Smooth muscle cell (in vitro differentiated cells): ENCODE measurements around the gene SMPD3. TPM values are rescaled to one million over a fixed set of nuclear protein-coding genes. Genes with fewer than 3 reads are reported as not detected.

Experiments used
- DNase-seq: peaks from one replicate; lab custom pipeline; 2025; ENCODE audit not compliant: unreplicated experiment; lab: John Stamatoyannopoulos, UW
- H2AFZ ChIP-seq: fragments of 200-600 bp; sonication (generic); 2 replicates; pipeline ENCODE4 v1.6.0; 2016; ENCODE audit warnings: antibody characterized with exemption, low read depth, mild to moderate bottlenecking
- H3F3A ChIP-seq: fragments of 200-600 bp; sonication (generic); 2 replicates; pipeline ENCODE4 v1.6.0; 2017; ENCODE audit warnings: antibody characterized with exemption, low read depth
- H3K27ac ChIP-seq: fragments of 200-600 bp; sonication (generic); 2 replicates; pipeline ENCODE4 v1.5.1; 2016; ENCODE audit warnings: low read depth, mild to moderate bottlenecking
- H3K27me3 ChIP-seq: fragments of 200-600 bp; sonication (generic); 2 replicates; pipeline ENCODE4 v1.6.1; 2016; ENCODE audit warnings: low read depth, mild to moderate bottlenecking
- H3K36me3 ChIP-seq: fragments of 200-600 bp; sonication (generic); 2 replicates; pipeline ENCODE4 v1.5.1; 2016; ENCODE audit warnings: low read depth
- H3K4me1 ChIP-seq: fragments of 200-600 bp; sonication (generic); 2 replicates; pipeline ENCODE4 v1.5.1; 2016; ENCODE audit warnings: low read depth
- H3K4me2 ChIP-seq: fragments of 200-600 bp; sonication (generic); 2 replicates; pipeline ENCODE4 v1.6.0; 2016; ENCODE audit warnings: mild to moderate bottlenecking
- H3K4me3 ChIP-seq: fragments of 200-600 bp; sonication (generic); 2 replicates; pipeline ENCODE4 v1.5.1; 2016; ENCODE audit warnings: mild to moderate bottlenecking
- H3K79me2 ChIP-seq: fragments of 200-600 bp; sonication (generic); 2 replicates; pipeline ENCODE4 v1.6.0; 2016; ENCODE audit warnings: low read depth, mild to moderate bottlenecking
- H3K9ac ChIP-seq: fragments of 200-600 bp; sonication (generic); 2 replicates; pipeline ENCODE4 v1.6.0; 2016; ENCODE audit warnings: low read depth
- H3K9me3 ChIP-seq: fragments of 200-600 bp; sonication (generic); replicated peaks from 2 replicates; pipeline ENCODE4 v1.5.1; 2016; ENCODE audit warnings: low read depth
- H4K20me1 ChIP-seq: fragments of 200-600 bp; sonication (generic); 2 replicates; pipeline ENCODE4 v1.6.0; 2016; ENCODE audit warnings: low read depth
- WGBS: methylation state at CpG from one replicate; pipeline ENCODE4 v1.1.7; 2016; ENCODE audit warnings: low lambda C conversion rate; 5-methylcytosine and 5-hydroxymethylcytosine counted together
- polyA plus RNA-seq: library from polyadenylated mRNA; unstranded; fragments of >200 nt; fragmentation: Nextera tagmentation; extraction: Ambion mirVana; gene quantifications from 2 replicates; pipeline ENCODE4 v1.2.1, GENCODE V29; 2016
- total RNA-seq: library from RNA; depleted of rRNA; stranded (reverse); fragments of >200 nt; gene quantifications from 2 replicates; pipeline ENCODE4 v1.2.3, GENCODE V29; 2014
- TF ChIP-seq, protein P1 (sequence below): fragments of 200-600 bp; sonication (generic); IDR thresholded peaks from 2 replicates; pipeline ENCODE4 v1.5.1; 2017; ENCODE audit warnings: borderline replicate concordance, mild to moderate bottlenecking, antibody characterized with exemption; ENCODE audit not compliant: insufficient read depth, poor library complexity, severe bottlenecking

Gene SMPD3
- total and polyA plus RNA-seq, 2 experiments from 2014 or later: 0.63 to 0.73 TPM

DNA sequence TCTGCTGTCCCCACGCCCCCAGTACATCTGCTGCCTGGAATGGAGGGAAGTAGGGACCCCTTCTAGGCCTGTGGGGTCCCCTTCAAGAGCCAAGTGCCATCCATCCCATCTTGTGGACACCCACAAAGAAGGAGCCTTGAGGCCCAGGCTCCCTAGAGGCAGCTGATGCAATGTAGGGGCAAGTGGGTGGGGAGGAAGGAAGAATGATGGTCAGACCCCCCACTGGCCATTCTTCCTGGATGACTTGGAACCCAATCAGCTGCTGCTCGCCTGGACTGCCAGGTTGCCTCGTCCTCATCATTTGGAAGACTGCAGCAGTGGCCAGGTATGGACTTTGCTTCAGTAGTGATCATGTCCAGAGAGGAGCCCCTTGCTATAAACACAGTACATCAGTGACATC is 48.9 kb downstream of the SMPD3 start:
- no peak for DNase-seq
- H3K27ac ChIP-seq: no peak overlapping the region
- no peaks in the 10 kb centered on the region for H3K9me3 ChIP-seq
- peaks cover 8% of the 10 kb centered on the region for H3F3A ChIP-seq
- no peak overlapping the region for H2AFZ ChIP-seq
- 84% methylated on average over 3 of the region's 3 CpGs for WGBS
- H4K20me1 ChIP-seq: no peaks in the 10 kb centered on the region
- H3K4me1 ChIP-seq: peaks cover 13% of the 10 kb centered on the region
- no peak overlapping the region for H3K4me3 ChIP-seq
- H3K27me3 ChIP-seq: no peaks in the 10 kb centered on the region
- no peaks in the 10 kb centered on the region for H3K36me3 ChIP-seq
- no peaks in the 10 kb centered on the region for H3K79me2 ChIP-seq
- H3K4me2 ChIP-seq: no peak overlapping the region
- no peak overlapping the region for H3K9ac ChIP-seq
- TF ChIP-seq, protein P1, sequence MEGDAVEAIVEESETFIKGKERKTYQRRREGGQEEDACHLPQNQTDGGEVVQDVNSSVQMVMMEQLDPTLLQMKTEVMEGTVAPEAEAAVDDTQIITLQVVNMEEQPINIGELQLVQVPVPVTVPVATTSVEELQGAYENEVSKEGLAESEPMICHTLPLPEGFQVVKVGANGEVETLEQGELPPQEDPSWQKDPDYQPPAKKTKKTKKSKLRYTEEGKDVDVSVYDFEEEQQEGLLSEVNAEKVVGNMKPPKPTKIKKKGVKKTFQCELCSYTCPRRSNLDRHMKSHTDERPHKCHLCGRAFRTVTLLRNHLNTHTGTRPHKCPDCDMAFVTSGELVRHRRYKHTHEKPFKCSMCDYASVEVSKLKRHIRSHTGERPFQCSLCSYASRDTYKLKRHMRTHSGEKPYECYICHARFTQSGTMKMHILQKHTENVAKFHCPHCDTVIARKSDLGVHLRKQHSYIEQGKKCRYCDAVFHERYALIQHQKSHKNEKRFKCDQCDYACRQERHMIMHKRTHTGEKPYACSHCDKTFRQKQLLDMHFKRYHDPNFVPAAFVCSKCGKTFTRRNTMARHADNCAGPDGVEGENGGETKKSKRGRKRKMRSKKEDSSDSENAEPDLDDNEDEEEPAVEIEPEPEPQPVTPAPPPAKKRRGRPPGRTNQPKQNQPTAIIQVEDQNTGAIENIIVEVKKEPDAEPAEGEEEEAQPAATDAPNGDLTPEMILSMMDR: no peak

DNA sequence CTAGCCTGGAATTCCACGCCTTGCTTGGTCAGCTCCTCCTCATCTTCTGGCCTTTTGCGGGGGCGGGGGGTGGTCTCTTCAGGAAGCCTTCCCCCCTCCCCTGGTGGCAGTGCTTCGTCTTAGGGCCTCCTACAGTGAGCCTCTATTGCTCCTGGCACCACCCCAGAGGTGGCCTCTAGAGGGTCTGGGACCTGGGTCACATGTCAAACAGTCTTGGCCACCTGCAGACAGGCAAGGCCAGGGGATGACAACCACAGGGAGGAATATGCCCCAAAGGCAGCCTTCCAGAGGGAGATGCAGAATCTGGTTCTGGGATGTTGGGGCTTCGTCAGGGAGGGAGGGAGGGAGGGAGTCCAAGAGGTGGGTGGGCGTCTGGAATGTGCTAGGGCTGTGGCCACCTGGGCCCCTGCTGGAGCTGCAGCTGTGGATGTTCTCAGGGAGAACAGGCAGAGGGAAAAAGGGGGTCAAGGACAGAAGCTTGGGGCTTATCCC is 50.6 kb downstream of the SMPD3 start:
- peaks cover 11% of the 10 kb centered on the region for H3K4me1 ChIP-seq
- H3F3A ChIP-seq: peaks cover 4% of the 10 kb centered on the region
- no peaks in the 10 kb centered on the region for H3K79me2 ChIP-seq
- no peaks in the 10 kb centered on the region for H4K20me1 ChIP-seq
- H3K36me3 ChIP-seq: no peaks in the 10 kb centered on the region
- no peak for DNase-seq
- 78% methylated on average over 6 of the region's 6 CpGs for WGBS
- no peak overlapping the region for H3K4me2 ChIP-seq
- H3K4me3 ChIP-seq: no peak overlapping the region
- no peak overlapping the region for H3K27ac ChIP-seq
- no peaks in the 10 kb centered on the region for H3K9me3 ChIP-seq
- H3K27me3 ChIP-seq: no peaks in the 10 kb centered on the region
- TF ChIP-seq, protein P1: no peak
- H2AFZ ChIP-seq: no peak overlapping the region
- H3K9ac ChIP-seq: no peak overlapping the region

DNA sequence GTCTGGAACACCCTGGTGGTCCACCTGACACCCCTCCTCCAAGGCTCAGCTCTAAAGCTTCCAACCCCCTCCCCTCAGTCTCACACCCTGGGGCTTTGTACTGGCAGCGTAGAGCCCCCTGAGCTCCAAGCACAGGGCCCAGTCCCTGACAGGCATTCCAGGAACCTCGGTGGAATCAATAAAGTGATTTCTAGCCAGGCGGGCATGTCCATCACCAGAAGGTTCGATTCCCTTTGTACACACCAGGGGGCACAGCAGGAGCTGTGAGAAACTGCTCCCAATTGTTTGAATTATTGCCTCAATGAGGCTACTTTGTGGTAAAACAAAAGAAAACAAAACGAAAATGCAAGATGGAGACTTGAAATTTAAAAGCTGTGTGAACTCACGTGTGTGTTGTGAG is 51.8 kb downstream of the SMPD3 start:
- no peaks in the 10 kb centered on the region for H4K20me1 ChIP-seq
- peaks cover 10% of the 10 kb centered on the region for H3K4me1 ChIP-seq
- no peak for DNase-seq
- H2AFZ ChIP-seq: no peak overlapping the region
- no peaks in the 10 kb centered on the region for H3K27me3 ChIP-seq
- no peak overlapping the region for H3K27ac ChIP-seq
- H3K4me2 ChIP-seq: no peak overlapping the region
- H3K9ac ChIP-seq: no peak overlapping the region
- H3K79me2 ChIP-seq: no peaks in the 10 kb centered on the region
- H3K4me3 ChIP-seq: no peak overlapping the region
- no peaks in the 10 kb centered on the region for H3F3A ChIP-seq
- 66% methylated on average over 6 of the region's 6 CpGs for WGBS
- TF ChIP-seq, protein P1: peak; percentile 50
- H3K36me3 ChIP-seq: no peaks in the 10 kb centered on the region
- H3K9me3 ChIP-seq: no peaks in the 10 kb centered on the region

DNA sequence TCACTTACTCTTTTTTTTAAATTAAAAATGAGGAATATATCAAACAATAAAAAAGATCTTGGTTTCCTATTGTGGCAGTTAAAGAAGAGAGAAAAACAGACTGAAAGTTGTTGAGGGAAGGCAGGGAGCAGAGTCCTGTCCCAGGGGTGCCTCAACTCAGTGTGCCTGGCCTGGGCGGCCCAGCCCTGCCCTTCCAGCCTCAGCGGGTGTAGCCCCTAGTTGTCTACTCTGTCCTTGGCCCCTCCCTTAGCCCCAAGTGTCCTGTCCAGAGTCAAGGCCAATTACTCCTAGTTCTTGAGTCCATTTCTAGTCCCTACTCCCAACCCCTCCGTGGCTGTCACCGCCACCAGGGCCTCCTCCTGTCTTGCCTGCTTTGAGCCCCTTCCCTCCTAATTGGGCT is 52.5 kb downstream of the SMPD3 start:
- Histone ChIP-seq H3K36me3 (no peaks in the 10 kb centered on the region), H3K79me2 (no peaks in the 10 kb centered on the region), H3F3A (no peaks in the 10 kb centered on the region), H2AFZ (no peak overlapping the region), H3K27ac (no peak overlapping the region), H3K4me1 (peaks cover 6% of the 10 kb centered on the region), H3K9me3 (no peaks in the 10 kb centered on the region), H3K4me2 (no peak overlapping the region), H4K20me1 (no peaks in the 10 kb centered on the region), H3K4me3 (no peak overlapping the region), H3K9ac (no peak overlapping the region), H3K27me3 (no peaks in the 10 kb centered on the region)
- TF ChIP-seq, protein P1: no peak
- no peak for DNase-seq
- 95% methylated on average over 4 of the region's 4 CpGs for WGBS
